Stimulated activated CD4-positive, alpha-beta T cell treated with anti-CD3 and anti-CD28 coated beads, Interleukin-4, amount 100 ng/mL, for 48 hours (primary cell): ENCODE measurements around the gene ADAMTS19.
"Not testable (repeated sequence)": the region's sequence is repeated elsewhere in the genome, so short reads cannot be mapped to it uniquely, and the experiment has no call there.

Experiments
- DNase-seq, 2 donors: peaks; one replicate each; pipeline ENCODE4 v3.0.0-alpha.2; 2020; ENCODE audit warnings: low read depth in 2 of 2

The ADAMTS19 gene

DNA sequence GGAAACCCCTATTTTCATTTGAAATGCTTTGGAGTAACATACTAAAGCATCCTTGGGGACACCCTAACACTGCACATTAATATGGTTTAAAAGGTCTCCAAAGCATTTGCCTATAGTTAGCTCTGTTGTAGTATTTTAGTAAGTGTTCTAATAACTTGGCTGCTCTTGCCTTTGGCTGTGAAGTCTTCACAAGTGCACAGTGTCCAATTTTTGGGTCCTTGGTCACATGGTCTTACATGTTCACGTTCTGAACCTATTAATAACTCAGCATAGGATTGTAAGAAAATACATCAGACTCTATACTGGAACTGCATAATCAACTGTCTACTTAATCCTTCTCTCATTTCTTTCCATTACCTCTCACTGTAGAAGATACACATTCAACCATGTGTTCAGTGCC is 17.4 kb downstream of the ADAMTS19 start:
- no peak for DNase-seq

DNA sequence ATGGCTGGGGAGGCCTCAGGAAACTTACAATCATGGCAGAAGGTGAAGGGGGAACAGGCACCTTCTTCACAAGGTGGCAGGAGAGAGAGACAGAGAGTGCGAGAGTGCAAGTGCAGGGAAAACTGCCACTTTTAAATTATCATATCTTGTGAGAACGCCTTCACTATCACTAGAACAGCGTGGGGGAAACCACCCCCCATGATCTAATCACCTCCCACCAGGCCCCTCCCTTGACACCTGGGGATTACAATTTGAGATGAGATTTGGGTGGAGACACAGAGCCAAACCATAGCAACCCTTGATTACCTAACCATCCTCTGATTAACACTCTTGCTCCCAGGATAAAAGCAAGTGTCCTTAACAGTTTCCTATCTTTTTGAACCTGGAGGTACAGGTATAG is 21.1 kb downstream of the ADAMTS19 start:
- no peak for DNase-seq

DNA sequence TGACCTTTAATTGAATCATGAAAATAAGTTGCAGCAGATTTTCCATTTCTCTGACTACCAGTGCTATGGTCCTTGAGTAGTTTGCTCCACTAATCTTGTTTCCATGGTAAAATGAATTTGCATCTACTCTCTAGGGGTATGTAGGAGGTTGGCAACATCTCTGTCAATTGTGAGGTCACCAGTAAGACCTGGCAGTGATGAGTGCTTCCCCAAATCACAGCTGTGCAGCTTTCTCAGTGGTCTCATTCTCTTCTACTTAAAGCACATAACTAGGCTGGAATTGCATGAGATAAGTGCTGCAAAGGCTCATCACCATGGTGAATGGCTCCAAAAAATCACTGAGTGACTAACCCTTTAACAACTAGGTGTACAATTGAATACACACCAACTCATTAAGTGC is 36.3 kb downstream of the ADAMTS19 start:
- no peak for DNase-seq

GRCh38 chr5:129496864-129497595 is 36.9 kb downstream of the ADAMTS19 start:
- no peak for DNase-seq

- no peak for DNase-seq
Measured at GRCh38 chr5:129499208-129499852, 39.2 kb downstream of the ADAMTS19 start.

DNA sequence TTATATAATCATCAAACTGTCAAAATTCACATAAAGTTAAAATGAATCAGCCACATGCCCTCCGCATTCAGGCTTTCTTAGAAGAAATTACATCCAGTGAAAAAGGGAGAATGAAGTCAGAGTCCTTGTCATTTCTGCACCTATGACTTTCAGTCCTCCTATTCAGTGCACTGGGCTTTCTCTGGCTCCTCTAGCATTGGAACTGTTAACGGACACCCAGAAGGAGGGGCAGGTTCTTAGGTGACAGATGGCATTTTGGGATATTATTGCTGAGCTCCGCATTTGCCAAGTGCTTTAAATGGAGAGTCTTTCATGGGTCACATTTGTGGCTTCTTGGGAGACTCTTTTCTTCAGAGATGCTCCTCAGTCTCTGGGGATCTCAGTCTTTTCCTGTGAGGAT is 40.0 kb downstream of the ADAMTS19 start:
- DNase-seq: no peak

- no peak for DNase-seq
Measured at GRCh38 chr5:129506086-129506485, 46.0 kb downstream of the ADAMTS19 start.

- DNase-seq: no peak
Measured at GRCh38 chr5:129506950-129507349, 46.9 kb downstream of the ADAMTS19 start.

DNA sequence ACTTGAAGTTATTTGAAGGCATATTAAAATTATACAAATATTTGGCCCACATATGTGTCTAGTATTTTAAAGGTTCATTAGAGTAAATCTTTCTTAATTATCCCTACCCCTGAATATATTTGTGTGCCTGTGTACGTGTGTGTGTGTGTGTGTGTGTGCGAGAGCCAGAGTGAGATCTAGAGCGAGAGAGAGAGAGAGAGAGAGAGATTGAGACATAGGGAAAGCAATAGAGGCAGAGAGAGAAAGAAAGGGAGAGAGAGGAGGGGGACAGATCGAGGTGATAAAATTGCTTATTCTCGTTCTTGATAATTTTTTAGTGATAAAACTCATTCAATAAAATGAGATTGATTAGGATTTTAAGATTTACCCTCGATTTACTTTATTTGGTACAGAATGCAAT is 47.4 kb downstream of the ADAMTS19 start:
- DNase-seq: no peak

- no peak for DNase-seq
Measured at GRCh38 chr5:129508606-129509005, 48.5 kb downstream of the ADAMTS19 start.

GRCh38 chr5:129509363-129509975 is 49.4 kb downstream of the ADAMTS19 start:
- DNase-seq: no peak

- no peak for DNase-seq
Measured at GRCh38 chr5:129511291-129511690, 51.2 kb downstream of the ADAMTS19 start.

GRCh38 chr5:129541051-129541450 is 81.0 kb downstream of the ADAMTS19 start:
- DNase-seq: no peak

- no peak for DNase-seq
Measured at GRCh38 chr5:129541648-129542251, 81.7 kb downstream of the ADAMTS19 start.

DNA sequence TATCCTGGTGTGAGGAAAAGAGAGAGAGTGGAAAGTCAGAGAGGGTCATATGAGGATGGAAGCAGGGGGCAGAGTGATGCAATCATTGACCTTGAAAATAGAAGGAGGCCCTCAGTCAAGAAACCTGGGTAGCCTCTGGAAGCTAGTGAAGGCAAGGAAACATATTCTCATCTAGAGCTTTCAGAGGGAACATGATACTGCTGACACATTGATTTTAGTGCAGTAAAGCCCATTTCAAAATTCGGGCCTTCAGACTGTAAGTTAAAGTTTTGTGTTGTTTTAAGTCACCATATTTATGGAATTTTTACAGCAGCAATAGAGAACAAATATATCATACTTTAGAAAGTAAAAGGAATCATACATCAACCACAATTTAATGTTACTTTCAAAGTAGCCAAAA is 87.0 kb downstream of the ADAMTS19 start:
- DNase-seq: no peak

DNA sequence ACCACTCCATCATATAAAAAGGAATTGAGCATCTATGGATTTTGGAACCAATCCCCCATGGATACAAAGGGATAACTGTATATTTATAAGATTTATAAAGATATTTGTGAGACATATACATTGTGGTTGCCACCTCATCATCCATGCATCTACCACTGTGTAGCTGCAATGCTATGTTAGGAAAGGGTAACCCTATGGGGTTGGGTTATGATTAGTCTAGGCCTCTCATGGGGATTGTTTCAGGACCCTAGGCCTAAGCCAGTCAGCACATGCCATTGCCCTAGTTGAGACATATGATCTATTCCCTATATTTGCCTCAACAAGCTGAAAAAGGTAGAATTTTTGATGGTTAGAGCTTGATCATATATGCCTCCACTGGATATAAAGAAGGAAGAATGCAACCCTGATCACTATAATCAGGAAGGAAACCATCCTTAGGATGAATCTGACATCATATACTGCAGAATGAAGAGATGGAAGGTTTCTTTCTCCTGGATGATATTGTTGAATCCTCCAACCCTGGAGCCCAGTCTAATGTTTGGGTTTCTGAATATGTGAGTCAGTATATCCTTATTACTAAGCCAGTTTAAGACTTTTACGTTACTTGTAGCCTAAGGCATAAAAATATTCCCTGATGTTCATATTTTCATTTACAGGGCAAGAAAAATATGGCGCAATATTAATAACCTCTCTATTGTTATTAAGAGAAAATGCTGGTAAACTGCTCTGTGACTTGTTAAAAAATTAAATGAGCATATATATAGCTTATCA is 94.2 kb downstream of the ADAMTS19 start:
- no peak for DNase-seq

GRCh38 chr5:129563585-129563984 is 103.5 kb downstream of the ADAMTS19 start:
- DNase-seq: no peak

GRCh38 chr5:129569295-129569694 is 109.2 kb downstream of the ADAMTS19 start:
- DNase-seq: no peak

DNA sequence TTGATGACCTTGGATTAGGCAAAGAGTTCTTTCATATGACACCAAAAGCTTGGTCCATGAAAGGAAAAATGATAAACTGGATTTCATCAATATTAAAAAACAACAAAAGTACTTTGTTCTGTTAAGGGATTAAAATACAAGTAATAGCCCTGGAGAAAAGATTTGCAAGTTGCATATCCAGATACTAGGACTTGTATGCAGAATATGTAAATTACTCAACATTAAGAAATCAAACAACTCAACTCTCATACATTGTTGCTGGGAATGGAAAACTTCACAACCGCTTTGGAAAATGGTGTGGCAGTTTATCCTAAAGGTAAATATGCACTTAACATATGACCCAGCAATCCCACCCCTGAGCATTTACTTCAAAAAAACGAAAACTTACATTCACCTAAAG is 112.0 kb downstream of the ADAMTS19 start:
- no peak for DNase-seq

GRCh38 chr5:129584496-129584895 is 124.4 kb downstream of the ADAMTS19 start:
- not testable (repeated sequence) for DNase-seq

DNA sequence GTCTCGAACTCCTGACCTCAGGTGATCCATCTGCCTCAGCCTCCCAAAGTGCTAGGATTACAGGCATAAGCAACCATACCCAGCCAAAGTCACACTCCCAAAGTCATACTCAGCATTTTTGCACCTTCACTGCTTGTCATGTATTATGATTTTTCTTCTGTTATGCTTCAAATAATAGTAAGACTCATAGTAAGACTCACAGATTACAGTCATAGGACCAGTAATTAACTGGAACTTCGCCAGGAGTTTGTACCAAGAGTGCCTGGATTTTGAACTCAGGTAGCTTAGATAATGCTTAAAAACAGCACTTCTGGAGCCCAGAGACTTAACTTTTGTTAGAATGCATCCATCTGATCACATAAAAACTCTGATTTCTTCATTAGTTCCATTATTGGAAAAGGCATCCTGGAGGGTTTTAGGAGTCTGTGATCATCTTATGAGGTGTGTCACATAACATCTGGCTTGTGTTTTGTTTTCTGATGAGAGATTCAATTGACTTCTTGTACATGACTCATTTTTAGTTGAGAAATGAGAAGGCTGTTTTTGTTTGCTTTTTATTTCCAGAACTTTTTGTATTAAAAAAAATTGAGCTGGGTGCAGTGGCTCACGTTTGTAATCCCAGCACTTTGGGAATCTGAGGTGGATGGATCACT is 131.5 kb downstream of the ADAMTS19 start:
- no peak for DNase-seq
